Measurements from ENCODE around the gene ARHGEF38.

DNA sequence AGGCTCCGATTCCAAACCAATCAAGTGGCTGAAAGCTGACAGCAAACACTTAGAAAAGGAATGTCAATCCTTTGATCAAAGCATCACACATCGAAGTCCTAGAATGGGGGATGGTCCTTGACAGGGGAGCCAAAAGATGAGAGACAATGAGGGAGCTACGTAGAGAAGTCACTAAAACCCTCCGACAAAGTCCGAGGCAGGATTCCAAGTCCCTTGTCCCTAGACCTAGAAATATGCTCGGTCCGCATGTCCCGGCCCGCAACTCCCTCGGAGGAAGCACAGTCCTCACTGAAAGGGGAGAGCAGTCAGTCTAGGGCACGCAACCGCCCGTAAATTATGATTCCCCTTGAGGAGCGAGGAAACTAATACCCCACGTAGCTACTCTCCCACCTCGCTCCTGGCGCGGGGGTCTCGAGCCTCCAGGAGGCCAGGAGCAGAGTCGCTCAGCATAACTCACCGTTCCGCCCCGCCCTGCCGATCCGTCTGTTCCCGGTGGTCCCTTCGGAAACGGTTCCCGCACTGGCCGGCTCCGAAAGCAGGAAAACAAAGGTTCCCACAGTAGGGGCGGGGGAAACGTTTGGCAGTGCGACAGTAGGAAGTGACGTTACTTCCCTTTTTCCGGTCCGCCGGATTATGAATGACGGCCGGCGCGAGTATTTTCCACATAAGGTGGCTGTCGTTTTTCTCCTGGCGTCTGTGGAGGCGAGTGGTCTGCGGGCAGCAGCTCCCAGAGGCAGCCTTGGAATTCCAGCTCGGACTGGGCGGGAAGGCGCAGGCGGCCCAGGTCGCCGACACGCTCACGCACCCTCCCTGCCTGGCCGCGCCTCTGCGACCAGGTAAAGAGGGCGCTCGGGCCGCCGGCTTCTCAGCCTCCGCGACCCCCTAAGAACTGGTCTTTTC lies 156.0 kb downstream of the ARHGEF38 start, which contains the start of the genes GSTCD and INTS12:
- peak in 1 of 2 donors; percentile 63 for TF ChIP-seq POLR2A (IDR thresholded peaks at IDR 0.05)
- TF ChIP-seq, protein P1, sequence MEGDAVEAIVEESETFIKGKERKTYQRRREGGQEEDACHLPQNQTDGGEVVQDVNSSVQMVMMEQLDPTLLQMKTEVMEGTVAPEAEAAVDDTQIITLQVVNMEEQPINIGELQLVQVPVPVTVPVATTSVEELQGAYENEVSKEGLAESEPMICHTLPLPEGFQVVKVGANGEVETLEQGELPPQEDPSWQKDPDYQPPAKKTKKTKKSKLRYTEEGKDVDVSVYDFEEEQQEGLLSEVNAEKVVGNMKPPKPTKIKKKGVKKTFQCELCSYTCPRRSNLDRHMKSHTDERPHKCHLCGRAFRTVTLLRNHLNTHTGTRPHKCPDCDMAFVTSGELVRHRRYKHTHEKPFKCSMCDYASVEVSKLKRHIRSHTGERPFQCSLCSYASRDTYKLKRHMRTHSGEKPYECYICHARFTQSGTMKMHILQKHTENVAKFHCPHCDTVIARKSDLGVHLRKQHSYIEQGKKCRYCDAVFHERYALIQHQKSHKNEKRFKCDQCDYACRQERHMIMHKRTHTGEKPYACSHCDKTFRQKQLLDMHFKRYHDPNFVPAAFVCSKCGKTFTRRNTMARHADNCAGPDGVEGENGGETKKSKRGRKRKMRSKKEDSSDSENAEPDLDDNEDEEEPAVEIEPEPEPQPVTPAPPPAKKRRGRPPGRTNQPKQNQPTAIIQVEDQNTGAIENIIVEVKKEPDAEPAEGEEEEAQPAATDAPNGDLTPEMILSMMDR (IDR thresholded peaks at IDR 0.05) = no peak

Measured in heart left ventricle (tissue), 13 donors.